Activated CD4-positive, CD25-positive, alpha-beta regulatory T cell treated with anti-CD3 and anti-CD28 coated beads, Interleukin-2, amount 50 U/mL, for 16 hours (primary cell): ENCODE data around the gene DGKQ.
"Not testable (repeated sequence)": the region's sequence is repeated elsewhere in the genome, so short reads cannot be mapped to it uniquely, and the experiment has no call there.

Source experiments
- DNase-seq: peaks from one replicate; pipeline ENCODE4 v3.0.0-alpha.2; 2020; ENCODE audit warnings: low read depth, low spot score

The DGKQ gene

DNA sequence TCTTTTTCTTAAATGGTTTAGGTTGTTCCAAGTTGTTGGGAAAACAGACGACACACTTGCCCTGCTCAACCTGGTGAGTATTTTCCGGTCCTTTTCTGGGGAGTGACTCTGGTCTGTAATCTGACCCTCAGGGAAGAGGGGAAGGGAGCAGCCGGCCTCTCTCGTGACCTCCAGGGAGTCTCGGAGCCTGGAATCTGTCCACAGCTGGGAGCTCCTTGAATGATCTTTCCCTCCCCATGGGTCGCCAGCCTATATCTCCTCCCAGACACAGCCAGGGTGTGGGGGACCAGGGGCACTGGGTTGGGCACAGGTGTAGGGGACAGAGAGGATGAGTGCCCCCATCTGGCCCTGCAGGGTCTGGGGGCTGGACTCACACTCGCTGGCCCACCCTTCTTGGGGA is 22.2 kb downstream of the DGKQ start:
- no peak for DNase-seq

DNA sequence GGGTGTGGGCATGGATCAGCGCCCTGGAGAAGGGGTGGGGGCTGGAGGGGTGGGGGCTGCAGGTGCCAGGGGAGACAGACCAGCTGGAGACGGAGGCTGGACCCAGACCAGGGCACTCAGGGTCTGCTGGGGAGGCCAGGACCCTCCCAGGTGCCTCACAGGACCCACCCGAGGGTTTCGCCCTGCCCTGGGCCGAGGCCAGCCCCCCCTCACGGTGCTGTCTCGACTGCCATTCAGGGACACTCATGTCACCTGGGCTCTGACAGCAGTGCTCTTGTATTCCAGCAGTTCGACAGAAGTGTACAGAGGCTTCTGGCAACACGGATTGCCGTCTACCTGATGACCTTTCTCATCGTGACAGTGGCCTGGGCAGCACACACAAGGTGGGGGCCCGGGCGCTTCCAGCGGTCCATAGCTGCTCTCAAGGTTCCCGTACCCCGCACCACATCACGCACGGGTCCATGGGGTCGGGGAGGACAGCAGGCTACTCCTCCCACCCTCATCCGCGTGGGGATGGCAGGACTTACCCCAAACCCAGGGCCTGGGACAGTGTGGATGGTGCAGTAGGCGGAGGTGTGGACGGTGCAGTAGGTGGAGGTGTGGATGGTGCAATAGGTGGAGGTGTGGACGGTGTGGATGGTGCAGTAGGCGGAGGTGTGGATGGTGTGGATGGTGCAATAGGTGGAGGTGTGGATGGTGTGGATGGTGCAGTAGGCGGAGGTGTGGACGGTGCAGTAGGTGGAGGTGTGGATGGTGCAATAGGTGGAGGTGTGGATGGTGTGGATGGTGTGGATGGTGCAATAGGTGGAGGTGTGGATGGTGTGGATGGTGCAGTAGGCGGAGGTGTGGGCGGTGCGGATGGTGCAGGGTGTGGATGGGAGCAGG is 23.0 kb downstream of the DGKQ start:
- no peak for DNase-seq

DNA sequence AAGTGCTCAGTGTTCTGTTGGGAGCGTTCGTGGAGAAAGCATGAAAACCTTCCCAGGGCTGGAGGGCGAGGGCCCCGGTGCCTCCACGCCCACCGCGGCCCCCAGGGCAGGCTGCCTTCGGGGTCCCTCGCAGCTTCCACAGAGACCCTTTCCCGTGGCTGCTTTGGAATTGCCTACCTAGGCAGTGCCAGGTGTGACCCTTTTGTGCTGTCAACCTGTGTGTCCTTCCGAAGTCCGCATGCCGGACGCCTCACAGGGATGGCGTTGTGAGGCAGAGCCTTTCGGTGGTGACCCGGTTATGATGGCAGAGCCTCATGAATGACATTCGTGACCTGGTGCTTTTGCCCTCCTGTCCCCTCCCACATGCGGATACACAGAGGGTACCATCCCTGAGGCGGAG is 23.7 kb downstream of the DGKQ start:
- DNase-seq: no peak

DNA sequence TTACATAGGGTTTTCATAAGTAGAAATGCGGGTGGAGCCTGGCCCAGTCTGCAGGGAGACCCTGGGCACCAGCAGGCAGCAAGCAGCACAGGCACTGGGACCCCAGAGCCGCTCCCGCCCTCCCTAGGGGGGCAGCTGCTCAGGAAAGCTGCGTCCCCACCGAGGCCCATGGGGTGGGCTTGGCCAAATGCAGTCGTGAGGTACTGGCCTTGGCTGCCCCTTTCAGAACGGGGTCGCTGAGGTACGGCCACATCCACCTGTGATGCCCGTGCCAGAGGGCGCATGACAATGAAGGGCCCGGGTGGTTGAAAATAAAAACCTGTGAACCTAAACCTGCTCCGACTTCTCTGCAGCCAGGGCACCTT is 24.5 kb downstream of the DGKQ start:
- no peak for DNase-seq

DNA sequence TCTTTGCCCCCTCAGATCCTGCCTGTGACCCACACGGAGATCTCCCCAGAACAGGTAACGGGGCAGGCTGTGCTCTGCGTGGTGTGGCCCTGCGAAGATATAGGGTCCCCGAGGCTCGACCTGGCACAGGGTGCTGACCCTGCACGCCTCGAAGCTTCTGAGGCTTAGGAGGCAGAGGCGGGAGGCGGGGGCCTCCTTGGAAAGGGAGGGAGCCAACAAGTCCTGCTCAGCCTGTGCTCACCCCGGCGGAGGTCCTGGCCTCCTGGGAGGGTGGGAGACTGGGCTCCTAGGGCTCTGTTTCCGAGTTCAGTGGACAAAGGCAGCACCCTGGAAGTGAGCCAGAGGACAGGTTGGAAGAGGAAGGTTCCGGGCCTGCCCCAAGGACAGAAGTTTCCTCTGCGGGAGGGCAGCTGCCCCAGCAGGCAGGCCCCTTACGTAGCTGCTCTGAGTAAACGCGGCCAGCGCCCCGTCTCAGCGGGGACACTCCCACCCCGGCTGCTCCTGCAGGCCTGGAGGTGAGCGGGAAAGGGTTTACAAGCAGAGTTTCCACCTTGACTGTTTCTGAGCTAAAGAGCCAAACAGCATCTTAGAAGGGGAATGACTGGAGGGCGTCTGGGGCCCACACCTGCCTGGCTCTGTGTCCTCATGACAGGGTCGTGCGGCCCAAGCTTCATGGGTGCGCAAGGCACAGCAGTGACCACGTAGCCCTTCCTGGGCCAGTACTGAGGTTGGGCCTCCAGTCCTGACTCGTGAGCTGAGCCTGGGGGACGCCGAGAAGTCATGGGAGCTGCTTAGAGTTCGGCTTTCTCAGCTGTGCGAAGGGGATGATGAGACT is 25.1 kb downstream of the DGKQ start:
- DNase-seq: no peak

DNA sequence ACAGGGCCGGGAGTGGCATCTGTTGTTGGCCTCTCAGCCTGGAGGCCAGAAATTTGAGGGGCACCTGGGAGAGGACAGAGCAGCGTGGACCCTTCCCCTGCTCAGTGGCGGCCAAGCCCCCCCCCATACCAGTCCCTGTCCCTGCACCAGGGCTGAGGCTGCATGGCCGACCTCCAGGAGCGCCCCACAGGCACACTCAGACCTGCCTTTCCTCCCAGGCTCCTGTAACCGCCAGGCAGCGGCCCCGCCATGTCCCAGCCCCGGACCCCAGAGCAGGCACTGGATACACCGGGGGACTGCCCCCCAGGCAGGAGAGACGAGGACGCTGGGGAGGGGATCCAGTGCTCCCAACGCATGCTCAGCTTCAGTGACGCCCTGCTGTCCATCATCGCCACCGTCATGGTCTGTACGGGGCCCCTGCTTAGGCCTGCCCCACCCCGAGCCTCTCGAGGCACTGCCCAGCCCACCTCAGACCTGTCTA is 25.8 kb downstream of the DGKQ start:
- no peak for DNase-seq

DNA sequence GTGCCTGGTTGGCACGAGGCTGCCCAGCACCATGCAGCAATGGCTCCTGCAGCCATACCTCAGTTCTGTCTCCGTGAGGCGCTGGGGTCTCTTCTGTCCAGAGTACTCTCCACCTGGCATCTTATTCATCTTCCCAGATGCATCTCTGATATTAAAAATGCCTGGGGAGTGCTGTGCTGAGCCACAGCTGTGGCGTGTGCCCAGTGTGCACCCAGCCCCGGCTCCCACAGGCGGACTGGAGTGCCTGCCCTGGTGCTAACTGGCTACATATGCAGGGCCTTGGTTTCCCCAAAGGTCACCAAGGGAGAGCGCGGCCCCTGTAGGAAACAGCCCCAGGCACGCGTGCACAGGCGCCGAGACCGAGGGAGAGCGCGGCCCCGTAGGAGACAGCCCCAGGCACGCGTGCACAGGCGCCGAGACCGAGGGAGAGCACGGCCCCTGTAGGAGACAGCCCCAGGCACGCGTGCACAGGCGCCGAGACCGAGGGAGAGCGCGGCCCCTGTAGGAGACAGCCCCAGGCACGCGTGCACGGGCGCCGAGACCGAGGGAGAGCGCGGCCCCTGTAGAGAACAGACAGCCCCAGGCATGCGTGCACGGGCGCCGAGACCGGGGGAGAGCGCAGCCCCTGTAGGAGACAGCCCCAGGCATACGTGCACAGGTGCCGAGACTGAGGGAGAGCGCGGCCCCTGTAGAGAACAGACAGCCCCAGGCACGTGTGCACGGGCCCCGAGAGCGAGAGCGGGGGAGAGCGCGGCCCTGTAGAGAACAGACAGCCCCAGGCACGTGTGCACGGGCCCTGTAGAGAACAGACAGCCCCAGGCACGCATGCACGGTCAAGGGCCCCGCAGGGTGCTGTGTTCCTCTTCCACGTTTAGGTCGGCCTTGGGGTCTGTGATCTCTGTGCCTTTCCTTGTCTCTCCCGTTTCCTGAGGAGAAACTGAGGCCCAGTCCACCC is 26.6 kb downstream of the DGKQ start:
- no peak for DNase-seq

DNA sequence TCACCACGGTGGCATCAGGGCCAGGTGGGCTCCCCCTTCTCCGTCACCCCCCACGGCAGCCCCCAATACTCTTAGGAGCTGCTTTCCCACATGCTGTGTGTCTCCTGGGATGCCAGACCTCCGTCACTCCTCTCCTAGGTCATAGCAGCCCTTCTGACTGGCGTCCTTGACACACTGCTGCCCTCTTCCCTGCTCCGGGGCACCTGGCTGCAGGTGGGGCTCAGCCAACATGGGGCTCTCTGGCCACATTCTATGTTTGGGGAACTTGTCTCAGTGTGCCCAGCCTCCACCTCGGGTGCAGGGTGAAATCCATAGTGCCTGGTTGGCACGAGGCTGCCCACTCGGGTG is 27.3 kb downstream of the DGKQ start:
- no peak for DNase-seq

DNA sequence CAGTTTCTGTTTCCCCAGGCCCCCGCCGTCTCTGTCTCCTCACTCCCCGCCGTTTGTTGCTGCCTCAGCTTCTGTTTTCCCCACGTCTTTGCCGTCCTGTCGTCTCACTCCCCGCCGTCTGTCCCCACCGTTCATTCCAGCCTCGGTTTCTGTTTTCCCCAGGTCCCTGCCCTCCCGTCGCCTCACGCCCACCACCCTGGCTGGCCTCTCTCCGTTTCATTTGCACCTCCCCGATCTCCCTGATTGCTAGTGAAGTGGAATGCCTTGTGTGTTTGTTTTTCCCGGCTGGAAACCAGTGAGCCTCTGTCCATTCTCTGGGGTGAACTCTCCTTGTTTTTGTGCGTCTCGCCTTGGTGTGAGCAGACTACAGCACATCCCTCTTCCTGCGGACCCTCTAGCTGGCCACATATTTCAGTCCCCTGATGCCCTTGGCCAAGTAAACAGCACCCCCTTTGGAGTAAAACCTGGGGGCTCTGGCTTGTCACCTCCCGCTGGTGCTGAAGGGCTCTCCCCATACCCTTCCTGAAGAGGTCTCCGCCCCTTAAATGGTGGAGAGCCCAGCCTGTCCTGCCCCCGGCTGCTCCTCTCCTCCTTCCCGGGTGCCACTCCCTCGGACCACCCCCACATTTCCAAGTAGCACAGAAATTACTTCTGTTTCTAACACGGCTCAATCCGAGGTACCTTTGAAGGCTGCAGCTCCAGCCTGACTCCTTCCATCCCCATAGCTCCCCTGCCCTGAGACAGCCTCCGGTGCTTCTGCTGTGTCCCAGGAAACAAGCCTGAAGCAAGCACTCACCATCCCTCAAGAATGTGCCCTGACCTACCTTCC is 27.9 kb downstream of the DGKQ start:
- no peak for DNase-seq

DNA sequence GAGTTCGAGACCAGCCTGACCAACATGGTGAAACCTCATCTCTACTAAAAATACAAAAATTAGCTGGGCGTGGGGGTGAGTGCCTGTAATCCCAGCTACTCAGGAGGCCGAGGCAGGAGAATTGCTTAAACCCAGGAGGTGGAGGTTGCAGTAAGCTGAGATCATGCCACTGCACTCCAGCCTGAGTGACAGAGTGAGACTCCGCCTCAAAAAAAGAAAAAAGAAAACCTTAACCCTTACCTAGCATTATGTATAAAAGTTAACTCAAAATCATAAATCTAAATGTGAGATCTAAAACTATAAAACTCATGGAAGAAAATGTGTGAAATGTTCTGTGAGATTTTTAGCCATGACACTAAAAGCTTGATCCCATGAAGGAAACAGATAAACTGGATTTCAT is 33.9 kb downstream of the DGKQ start:
- not testable (repeated sequence) for DNase-seq

DNA sequence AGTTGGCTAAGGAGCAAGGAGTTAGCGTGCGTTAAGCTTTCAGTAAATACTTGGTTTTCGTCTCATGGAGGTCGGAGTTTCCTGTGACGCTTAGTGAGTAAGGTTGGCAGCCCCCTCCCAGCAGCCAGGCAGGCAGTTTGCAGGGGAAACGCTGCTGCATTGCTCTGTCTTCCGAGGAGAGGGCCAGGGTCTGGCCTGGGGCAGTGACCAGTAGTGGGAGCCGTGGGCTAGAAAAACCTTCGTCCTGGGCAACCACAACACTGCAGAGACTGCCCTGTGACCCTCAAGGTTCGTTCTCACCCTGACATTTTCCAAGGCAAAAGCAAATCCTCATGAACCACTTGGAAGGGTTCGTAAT is 40.7 kb downstream of the DGKQ start:
- DNase-seq: no peak

DNA sequence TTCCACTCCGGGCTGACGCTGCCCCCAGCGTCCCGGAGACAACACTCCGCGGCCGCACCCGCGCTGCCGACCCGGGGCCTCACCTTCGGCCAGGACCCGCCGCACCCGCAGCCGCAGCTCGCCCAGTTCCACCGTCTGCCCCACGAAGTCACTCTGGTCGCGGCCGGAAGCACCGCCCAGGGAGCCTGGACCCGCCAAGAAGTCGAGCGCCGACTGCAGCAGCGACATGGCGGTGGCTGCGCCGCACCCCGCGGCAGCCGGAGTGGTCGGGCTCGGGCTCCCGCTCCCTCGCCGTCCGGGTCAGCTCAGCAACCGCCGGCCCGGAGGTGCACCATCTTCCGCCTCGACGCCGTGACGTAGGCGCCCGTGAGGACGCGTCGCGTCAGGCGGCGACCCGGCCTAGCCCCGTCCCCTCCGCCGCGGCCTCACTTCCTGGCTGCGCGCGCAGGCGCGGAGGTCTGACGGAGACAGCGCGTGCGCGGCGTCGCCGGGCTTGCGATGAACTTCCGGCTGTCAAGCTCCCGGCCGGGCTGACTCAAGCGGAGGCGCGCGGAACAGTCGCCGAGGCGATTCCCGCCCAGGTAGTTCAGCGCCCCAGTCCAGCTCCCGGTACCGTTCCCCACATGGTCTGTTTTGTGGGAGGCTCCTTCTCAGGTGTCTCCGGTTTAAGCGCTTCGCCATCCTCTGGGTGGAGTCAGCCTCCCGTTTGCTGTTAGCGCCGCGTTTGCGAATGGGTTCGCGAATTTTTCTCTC is 41.2 kb downstream of the DGKQ start, which contains the start of the genes GAK and TMEM175:
Gene GAK (minus strand): TSS at position 357 of the 753 bp plus-strand sequence. CDS start 129 bp downstream, at position 228.
Gene TMEM175 (plus strand): TSS at position 501 of the 753 bp plus-strand sequence. CDS start 15,280 bp downstream, outside the sequence.
- DNase-seq: peak; percentile 92

DNA sequence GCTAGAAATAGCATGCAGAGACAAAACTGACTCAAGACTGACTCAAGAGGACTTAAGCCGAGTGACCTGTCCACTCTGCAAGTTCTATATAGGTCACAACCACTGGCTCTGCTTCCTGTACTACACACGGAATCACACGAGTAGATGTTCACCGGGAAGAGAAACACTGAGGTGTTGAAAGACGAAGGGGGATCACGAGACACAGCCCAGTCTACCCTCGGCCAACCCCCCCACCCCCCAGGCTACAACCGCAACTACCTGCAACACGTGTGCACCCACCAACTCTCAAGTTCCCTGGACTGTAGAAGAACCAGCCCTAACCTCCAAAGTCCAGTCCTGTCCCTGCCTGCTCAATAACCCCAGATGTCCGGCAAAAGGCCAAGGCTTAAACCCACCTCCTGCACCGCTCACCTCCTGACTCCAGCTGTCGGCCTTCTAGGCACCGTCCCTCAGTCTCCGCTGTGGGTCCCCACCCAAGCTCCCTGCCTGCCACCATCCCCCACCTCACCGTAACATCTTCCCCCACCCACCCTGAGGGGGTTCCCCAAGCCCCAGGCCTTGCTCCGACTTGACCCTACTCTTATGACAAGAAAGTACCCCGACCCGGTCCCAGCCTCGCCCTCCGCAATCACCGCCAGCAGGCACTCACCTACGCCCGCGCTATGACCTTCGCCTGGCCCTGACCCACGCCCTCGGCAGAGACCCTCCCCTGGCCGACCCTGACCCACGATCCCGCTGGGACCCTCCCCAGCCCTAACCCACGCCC is 42.0 kb downstream of the DGKQ start:
- no peak for DNase-seq

DNA sequence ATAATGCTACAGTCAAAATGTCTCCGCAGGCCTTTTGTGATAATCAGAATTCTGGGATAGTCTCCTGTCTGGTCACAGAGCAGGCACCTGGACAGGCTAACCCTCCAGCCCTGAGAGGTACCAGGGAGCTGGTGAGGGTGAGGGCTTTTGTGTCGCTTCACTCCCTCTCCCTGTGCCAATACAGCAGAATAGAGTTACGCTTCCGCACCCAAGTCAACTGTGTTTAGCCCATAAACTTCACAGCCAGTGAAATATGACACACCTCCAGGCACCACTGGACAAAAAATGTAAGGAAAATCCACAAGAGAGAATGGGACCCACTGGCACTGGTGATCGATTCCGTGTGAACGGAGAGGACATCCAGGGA is 42.6 kb downstream of the DGKQ start:
- no peak for DNase-seq

DNA sequence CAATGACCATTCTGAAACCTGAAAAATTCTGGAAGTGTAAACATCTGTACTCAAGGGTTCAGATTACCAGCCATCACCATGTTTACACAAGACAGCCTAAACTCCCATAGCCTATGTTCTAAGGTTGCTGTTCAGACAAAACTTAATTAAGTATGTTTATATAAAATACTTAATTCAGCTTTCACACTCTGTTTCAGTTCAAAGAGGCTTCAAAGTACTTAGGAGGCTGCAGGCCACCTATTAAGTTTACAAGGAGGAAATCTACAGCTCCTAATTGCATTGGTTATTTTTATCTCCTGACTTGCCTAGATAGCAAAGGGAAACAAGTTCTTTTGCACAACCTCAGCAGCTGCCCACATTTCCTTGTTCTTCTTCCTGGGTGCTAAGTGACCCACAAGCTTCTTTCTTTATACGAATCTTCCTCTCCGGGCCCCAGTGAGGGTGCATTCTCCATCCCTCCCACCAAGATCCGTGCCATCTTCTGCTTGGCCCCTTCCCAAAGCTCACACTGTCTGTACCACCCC is 43.3 kb downstream of the DGKQ start:
- DNase-seq: no peak

DNA sequence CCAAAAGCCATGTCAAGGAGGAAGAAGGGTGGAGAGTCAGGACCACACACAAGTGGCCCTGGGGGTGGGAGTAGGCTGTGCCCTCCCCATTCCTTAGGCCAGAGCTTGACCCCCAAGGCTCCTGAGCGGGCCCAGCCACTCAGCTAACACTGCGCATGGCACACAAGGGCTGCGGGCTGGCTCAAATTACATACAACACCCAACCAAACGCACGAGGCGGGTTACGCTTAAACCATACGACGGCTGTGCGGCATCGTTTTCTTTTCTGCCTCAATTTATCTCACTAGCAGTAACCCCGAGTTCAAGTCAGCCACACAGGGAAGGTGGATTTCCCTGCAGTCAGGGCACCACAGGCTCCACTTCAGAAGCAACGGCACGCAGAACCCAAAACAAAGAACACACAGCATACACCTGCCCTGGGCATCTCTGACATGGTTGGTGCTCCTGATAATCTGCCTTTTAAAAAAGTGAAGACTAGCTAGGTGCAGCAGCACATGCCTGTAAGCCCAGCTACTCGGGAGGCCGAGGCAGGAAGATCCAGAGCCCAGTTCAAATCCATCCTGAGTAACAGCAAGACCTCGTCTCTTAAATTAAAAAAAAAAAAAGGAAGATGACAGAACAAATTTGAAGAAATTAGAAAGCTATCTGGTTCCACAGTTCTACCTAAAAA is 44.1 kb downstream of the DGKQ start:
- no peak for DNase-seq

DNA sequence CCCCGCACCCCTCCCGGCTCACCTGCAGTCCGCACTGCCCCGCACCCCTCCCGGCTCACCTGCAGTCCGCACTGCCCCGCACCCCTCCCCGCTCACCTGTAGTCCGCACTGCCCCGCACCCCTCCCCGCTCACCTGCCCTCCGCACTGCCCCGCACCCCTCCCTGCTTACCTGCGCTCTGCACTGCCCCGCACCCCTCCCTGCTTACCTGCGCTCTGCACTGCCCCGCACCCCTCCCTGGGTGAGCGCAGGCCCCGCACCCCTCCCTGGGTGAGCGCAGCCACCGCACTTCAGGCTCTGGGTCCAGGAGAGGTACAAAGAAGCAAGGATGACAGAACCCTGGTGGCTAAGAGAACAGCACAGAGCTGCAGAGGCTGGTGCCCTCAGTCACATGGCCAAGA is 45.8 kb downstream of the DGKQ start:
- not testable (repeated sequence) for DNase-seq

DNA sequence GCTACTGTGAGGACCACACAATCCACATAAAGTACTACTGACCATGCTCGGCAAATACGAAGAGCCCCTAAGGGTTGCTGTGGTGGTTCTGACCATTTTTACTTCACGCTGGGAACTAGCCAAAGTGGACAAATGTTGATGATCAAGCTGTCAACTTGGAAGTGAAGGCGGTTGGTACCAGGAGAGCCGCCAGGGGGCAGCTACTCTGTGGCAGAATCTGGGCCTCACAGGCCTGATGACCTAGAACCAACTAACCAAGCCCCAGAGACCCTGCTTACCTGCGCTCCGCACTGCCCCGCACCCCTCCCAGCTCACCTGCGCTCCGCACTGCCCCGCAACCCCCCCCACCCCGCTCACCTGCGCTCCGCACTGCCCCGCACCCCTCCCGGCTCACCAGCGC is 46.8 kb downstream of the DGKQ start:
- no peak for DNase-seq
